Omental fat pad (tissue), 4 donors: ENCODE data around the gene GOPC. TPM values are rescaled to one million over a fixed set of nuclear protein-coding genes. Genes with fewer than 3 reads are reported as not detected.

ENCODE experiments used
- ATAC-seq: fragments of 150-250 bp; one replicate; pipeline ENCODE4 v1.9.1; 2016; ENCODE audit warnings: mild to moderate bottlenecking, moderate library complexity; ENCODE audit not compliant: low FRiP score
- DNase-seq: peaks from one replicate; pipeline ENCODE4 v3.0.0-alpha.2; 2019; ENCODE audit warnings: low spot score
- total RNA-seq, 4 donors: library from RNA; depleted of rRNA; stranded (reverse); fragments of >200 nt; gene quantifications; one replicate each; pipeline ENCODE4 v1.1.0, GENCODE V29; 2016
- TF ChIP-seq, protein P1 (sequence below), 3 donors: fragments of 450-650 bp; IDR thresholded peaks; one replicate each; pipeline ENCODE4 v1.5.1; 2016 to 2017; ENCODE audit warnings: antibody characterized with exemption in 3 of 3, mild to moderate bottlenecking in 3 of 3, moderate library complexity in 2 of 3

GOPC gene
- total RNA-seq, 4 donors from 2014 or later, result 15.0 to 25.7 (median 17.0) TPM

- ATAC-seq, result no peak
- TF ChIP-seq, protein P1, sequence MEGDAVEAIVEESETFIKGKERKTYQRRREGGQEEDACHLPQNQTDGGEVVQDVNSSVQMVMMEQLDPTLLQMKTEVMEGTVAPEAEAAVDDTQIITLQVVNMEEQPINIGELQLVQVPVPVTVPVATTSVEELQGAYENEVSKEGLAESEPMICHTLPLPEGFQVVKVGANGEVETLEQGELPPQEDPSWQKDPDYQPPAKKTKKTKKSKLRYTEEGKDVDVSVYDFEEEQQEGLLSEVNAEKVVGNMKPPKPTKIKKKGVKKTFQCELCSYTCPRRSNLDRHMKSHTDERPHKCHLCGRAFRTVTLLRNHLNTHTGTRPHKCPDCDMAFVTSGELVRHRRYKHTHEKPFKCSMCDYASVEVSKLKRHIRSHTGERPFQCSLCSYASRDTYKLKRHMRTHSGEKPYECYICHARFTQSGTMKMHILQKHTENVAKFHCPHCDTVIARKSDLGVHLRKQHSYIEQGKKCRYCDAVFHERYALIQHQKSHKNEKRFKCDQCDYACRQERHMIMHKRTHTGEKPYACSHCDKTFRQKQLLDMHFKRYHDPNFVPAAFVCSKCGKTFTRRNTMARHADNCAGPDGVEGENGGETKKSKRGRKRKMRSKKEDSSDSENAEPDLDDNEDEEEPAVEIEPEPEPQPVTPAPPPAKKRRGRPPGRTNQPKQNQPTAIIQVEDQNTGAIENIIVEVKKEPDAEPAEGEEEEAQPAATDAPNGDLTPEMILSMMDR (IDR thresholded peaks at IDR 0.05), result no peak
- no peak for DNase-seq
Observed at GRCh38 chr6:117595099-117595923, 7.0 kb downstream of the GOPC start.

DNA sequence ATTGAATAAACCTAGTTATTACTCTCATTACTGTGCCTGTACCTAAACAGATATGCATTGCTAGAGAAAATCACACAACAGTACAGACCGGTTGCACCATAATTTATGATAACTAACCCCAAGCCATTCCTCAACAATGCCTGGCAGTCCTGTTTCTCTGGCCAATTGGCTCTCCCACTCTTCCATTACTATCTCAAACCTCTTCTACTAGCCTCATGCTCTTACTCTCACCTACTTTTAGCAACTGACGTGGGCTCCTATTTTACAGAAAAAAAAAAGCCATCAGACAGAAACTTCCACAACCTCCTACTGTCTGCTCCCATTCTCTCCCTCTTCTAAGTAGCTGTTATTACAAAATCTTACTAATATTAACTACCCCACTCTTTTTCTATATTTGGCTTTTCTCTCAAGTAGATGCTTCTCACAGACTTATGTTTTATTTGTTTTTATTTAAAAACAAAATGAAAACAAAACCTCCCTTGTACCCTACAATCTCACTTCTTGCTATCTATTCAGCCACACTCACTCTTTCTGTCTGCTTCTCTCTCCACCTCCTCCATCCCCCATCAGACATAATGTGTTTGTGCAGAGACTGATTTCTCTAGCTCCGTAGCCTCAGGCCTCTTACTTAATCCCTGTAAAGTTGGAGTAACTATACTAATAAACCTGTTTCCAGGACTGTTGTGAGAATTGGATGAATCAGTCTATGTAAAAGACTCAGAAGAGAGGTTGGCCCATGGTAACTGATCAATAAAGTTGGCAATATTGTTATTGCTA is 9.1 kb downstream of the GOPC start:
- no peak for ATAC-seq
- TF ChIP-seq, protein P1 (IDR thresholded peaks at IDR 0.05), result no peak
- DNase-seq, result no peak

GRCh38 chr6:117591405-117591804 is 10.9 kb downstream of the GOPC start:
- ATAC-seq (no peak), DNase-seq (no peak)
- TF ChIP-seq, protein P1 (IDR thresholded peaks at IDR 0.05), result no peak

DNA sequence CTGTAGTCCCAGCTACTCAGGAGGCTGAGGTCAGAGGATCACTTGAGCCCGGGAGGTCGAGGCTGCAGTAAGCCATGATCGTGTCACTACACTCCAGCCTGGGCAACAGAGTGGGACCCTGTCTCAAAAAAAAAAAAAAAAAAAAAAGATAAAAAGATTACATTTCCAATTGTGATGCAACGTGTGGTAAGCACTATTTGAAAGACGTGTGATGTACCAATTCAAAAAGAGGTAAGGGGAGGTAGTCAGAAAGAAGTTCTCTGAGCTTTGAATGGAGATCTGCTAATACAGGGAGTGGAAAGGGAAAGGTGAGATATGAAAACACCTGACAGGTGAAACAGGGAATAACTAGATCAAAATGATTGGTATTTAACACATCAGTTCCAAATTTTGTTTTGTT is 11.9 kb downstream of the GOPC start:
- TF ChIP-seq, protein P1 (IDR thresholded peaks at IDR 0.05), result no peak
- ATAC-seq, result no peak
- no peak for DNase-seq

GRCh38 chr6:117585647-117586046 is 16.7 kb downstream of the GOPC start:
- DNase-seq (no peak), ATAC-seq (no peak)
- TF ChIP-seq, protein P1 (IDR thresholded peaks at IDR 0.05), result no peak

DNA sequence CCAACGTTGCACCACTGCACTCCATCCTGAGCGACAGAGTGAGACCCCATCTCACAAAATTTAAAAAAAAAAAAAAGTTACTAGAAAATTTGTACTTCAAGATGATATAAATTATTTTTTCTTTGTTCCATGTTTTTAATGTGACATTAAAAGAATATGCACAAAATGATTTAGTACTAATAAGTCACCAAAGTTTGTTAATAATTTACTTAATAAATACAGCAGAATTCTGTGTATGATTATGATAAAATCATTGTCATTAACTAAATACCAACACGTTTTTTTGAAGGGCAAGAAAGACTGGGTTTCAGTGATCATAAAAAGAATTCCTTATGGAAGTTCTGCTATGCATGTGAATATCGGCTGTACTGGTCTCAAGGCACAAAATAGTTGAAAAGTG is 28.1 kb downstream of the GOPC start:
- DNase-seq, result no peak
- no peak for ATAC-seq

More for the DNA sequence above, 28.1 kb downstream of the GOPC start:
- TF ChIP-seq, protein P1 (IDR thresholded peaks at IDR 0.05), result no peak
